Liver (tissue), 9 donors: Measurements from ENCODE around the gene SPP1. TPM values are rescaled to one million over a fixed set of nuclear protein-coding genes. Genes with fewer than 3 reads are reported as not detected.

Experiments used
- DNase-seq: peaks from one replicate; pipeline ENCODE4 v3.0.0-alpha.2; 2017; ENCODE audit warnings: low spot score
- H3K27ac ChIP-seq, 2 donors: one replicate each; pipeline ENCODE4 v1.7.0; 2013; ENCODE audit warnings: inconsistent platforms in 2 of 2, low read length in 2 of 2, control low read depth in 1 of 2, low read depth in 1 of 2, mild to moderate bottlenecking in 1 of 2
- H3K27me3 ChIP-seq, 4 donors: one replicate each; pipeline versions ENCODE4 v1.6.1 to v1.7.0; 2013; ENCODE audit warnings: low read length in 3 of 4, inconsistent platforms in 1 of 4, mild to moderate bottlenecking in 1 of 4, moderate library complexity in 1 of 4; ENCODE audit not compliant: control insufficient read depth in 4 of 4, insufficient read depth in 4 of 4
- H3K36me3 ChIP-seq, 4 donors: one replicate each; pipeline versions ENCODE4 v1.6.1 to v1.7.0; 2013; ENCODE audit warnings: low read length in 3 of 4, mild to moderate bottlenecking in 3 of 4, low read depth in 1 of 4, moderate library complexity in 1 of 4; ENCODE audit not compliant: control insufficient read depth in 4 of 4, insufficient read depth in 3 of 4
- H3K4me1 ChIP-seq, 4 donors: one replicate each; pipeline versions ENCODE4 v1.6.1 to v1.7.0; 2013; ENCODE audit warnings: low read length in 3 of 4, mild to moderate bottlenecking in 3 of 4, moderate library complexity in 1 of 4; ENCODE audit not compliant: control insufficient read depth in 4 of 4, insufficient read depth in 4 of 4
- H3K4me3 ChIP-seq, 3 donors: one replicate each; pipeline versions ENCODE4 v1.6.1 to v1.7.0; 2013; ENCODE audit warnings: low read length in 3 of 3, control low read depth in 1 of 3, low read depth in 1 of 3, mild to moderate bottlenecking in 1 of 3
- H3K9ac ChIP-seq, 2 donors: one replicate each; pipeline ENCODE4 v1.7.0; 2013; ENCODE audit warnings: low read length in 2 of 2, mild to moderate bottlenecking in 2 of 2, moderate library complexity in 2 of 2, control low read depth in 1 of 2, low read depth in 1 of 2
- H3K9me3 ChIP-seq, 4 donors: one replicate each; pipeline versions ENCODE4 v1.6.1 to v1.7.0; 2013; ENCODE audit warnings: low read length in 3 of 4; ENCODE audit not compliant: control insufficient read depth in 4 of 4
- ATF3 ChIP-seq: IDR thresholded peaks from 2 replicates; pipeline ENCODE4 v1.6.1; 2016; ENCODE audit warnings: antibody characterized with exemption
- CTCF ChIP-seq: fragments of 150-350 bp; IDR thresholded peaks from 2 replicates; pipeline ENCODE4 v1.5.1; 2017; ENCODE audit warnings: improper control_type of control experiment, low read depth, low read length; ENCODE audit not compliant: missing input control
- EGR1 ChIP-seq, 2 donors: IDR thresholded peaks; 2 replicates each; pipeline ENCODE4 v1.6.1; 2016 to 2018; ENCODE audit warnings: antibody characterized with exemption in 2 of 2, low read depth in 2 of 2
- FOXA1 ChIP-seq: IDR thresholded peaks from 2 replicates; pipeline ENCODE4 v1.6.1; 2016; ENCODE audit warnings: antibody characterized with exemption
- FOXA2 ChIP-seq: IDR thresholded peaks from 2 replicates; pipeline ENCODE4 v1.6.1; 2016; ENCODE audit warnings: antibody characterized with exemption
- GABPA ChIP-seq, 2 donors: IDR thresholded peaks in 1 of 2; conservative IDR thresholded peaks in 1 of 2; 2 replicates each; pipeline ENCODE4 v1.6.1; 2016; ENCODE audit warnings: antibody characterized with exemption in 2 of 2, mild to moderate bottlenecking in 1 of 2, moderate library complexity in 1 of 2
- HNF4A ChIP-seq, 2 donors: conservative IDR thresholded peaks; 2 replicates each; pipeline ENCODE4 v1.6.1; 2016; ENCODE audit warnings: antibody characterized with exemption in 2 of 2, mild to moderate bottlenecking in 2 of 2
- HNF4G ChIP-seq: IDR thresholded peaks from 2 replicates; pipeline ENCODE4 v1.6.1; 2016; ENCODE audit warnings: antibody characterized with exemption
- JUND ChIP-seq, 2 donors: IDR thresholded peaks; 2 replicates each; pipeline ENCODE4 v1.6.1; 2016; ENCODE audit warnings: antibody characterized with exemption in 2 of 2
- MAX ChIP-seq: IDR thresholded peaks from 2 replicates; pipeline ENCODE4 v1.6.1; 2016; ENCODE audit warnings: antibody characterized with exemption
- NR2F2 ChIP-seq: IDR thresholded peaks from 2 replicates; pipeline ENCODE4 v1.6.1; 2016; ENCODE audit warnings: antibody characterized with exemption
- REST ChIP-seq: IDR thresholded peaks from 2 replicates; pipeline ENCODE4 v1.6.1; 2016; ENCODE audit warnings: antibody characterized with exemption, mild to moderate bottlenecking
- RXRA ChIP-seq, 2 donors: IDR thresholded peaks; 2 replicates each; pipeline ENCODE4 v1.6.1; 2017 to 2018; ENCODE audit warnings: antibody characterized with exemption in 2 of 2, mild to moderate bottlenecking in 1 of 2
- TAF1 ChIP-seq: conservative IDR thresholded peaks from 2 replicates; pipeline ENCODE4 v1.6.1; 2016; ENCODE audit warnings: antibody characterized with exemption, mild to moderate bottlenecking
- YY1 ChIP-seq: IDR thresholded peaks from 2 replicates; pipeline ENCODE4 v1.6.1; 2016; ENCODE audit warnings: antibody characterized with exemption, mild to moderate bottlenecking
- ZBTB33 ChIP-seq: IDR thresholded peaks from 2 replicates; pipeline ENCODE4 v1.6.1; 2016; ENCODE audit warnings: antibody characterized with exemption
- polyA plus RNA-seq, 2 donors: library from polyadenylated mRNA; stranded (reverse) in 1 of 2; unstranded in 1 of 2; fragments of 200-250 nt in 1 of 2; fragments of >200 nt in 1 of 2; fragmentation: Nextera tagmentation in 1 of 2; extraction: Ambion mirVana in 1 of 2; gene quantifications; one replicate each; pipeline versions ENCODE4 v1.2.1 to v1.2.3, GENCODE V29; 2013 to 2015
- total RNA-seq, 2 donors: library from RNA; depleted of rRNA; stranded (reverse); fragments of >200 nt; gene quantifications; one replicate each; pipeline ENCODE4 v1.2.3, GENCODE V29; 2014
- donor health status: healthy.
- donor health status: healthy.
- donor health status: healthy.
- donor health status: healthy.
- donor health status: healthy.

The SPP1 gene
- total and polyA plus RNA-seq, 4 donors, result 10.5 to 80.2 (median 27.5) TPM

- no peak for TF ChIP-seq FOXA2
- TF ChIP-seq MAX, result no peak
- TF ChIP-seq YY1, result no peak
- TF ChIP-seq REST, result no peak
Observed at GRCh38 chr4:88018466-88018865, 43.0 kb downstream of the SPP1 start (continued).

- Histone ChIP-seq H3K4me3 (no peak overlapping the region), H3K27me3 (no peaks in the 10 kb centered on the region), H3K36me3 (peaks cover 0 to 6% (median 1%) of the 10 kb centered on the region in 4 donors), H3K9ac (no peak overlapping the region), H3K27ac (no peak overlapping the region), H3K4me1 (no peaks in the 10 kb centered on the region), H3K9me3 (peaks cover 0 to 5% (median 2%) of the 10 kb centered on the region in 4 donors)
- no peak for DNase-seq
- TF ChIP-seq MAX (no peak), ZBTB33 (no peak)
Observed at GRCh38 chr4:88021824-88022223, 46.3 kb downstream of the SPP1 start.

- Histone ChIP-seq H3K27me3 (no peaks in the 10 kb centered on the region), H3K4me1 (no peaks in the 10 kb centered on the region), H3K4me3 (no peak overlapping the region), H3K9me3 (peaks cover 0 to 5% (median 2%) of the 10 kb centered on the region in 4 donors), H3K9ac (no peak overlapping the region), H3K27ac (no peak overlapping the region), H3K36me3 (peaks cover 0 to 6% (median 1%) of the 10 kb centered on the region in 4 donors)
- no peak for DNase-seq
- no peak for TF ChIP-seq ATF3
- no peak for TF ChIP-seq FOXA2
- no peak for TF ChIP-seq FOXA1
- TF ChIP-seq EGR1 (IDR thresholded peaks at IDR 0.05; ENCODE audit: low read depth in 2 of 2), result no peak
- TF ChIP-seq ZBTB33, result no peak
- TF ChIP-seq HNF4G, result no peak
- TF ChIP-seq MAX, result no peak
- no peak for TF ChIP-seq REST
- TF ChIP-seq GABPA (IDR thresholded peaks at IDR 0.05 in 1 of 2, conservative IDR thresholded peaks at IDR 0.05 in 1 of 2), result no peak
- no peak for TF ChIP-seq CTCF
- no peak for TF ChIP-seq RXRA (IDR thresholded peaks at IDR 0.05)
- no peak for TF ChIP-seq NR2F2
- no peak for TF ChIP-seq TAF1
- no peak for TF ChIP-seq JUND (IDR thresholded peaks at IDR 0.05)
- TF ChIP-seq YY1, result no peak
- TF ChIP-seq HNF4A (conservative IDR thresholded peaks at IDR 0.05), result no peak
Observed at GRCh38 chr4:88022289-88022688, 46.8 kb downstream of the SPP1 start.
